Vagina (tissue), 2 donors: ENCODE data around the gene LTB4R2. TPM values are rescaled to one million over a fixed set of nuclear protein-coding genes. Genes with fewer than 3 reads are reported as not detected.
A peak's percentile ranks its signal among the peaks of the same experiment; 100 is the strongest.

Experiments used
- DNase-seq, 2 donors: peaks; one replicate each; pipeline ENCODE4 v3.0.0-alpha.2; 2017; ENCODE audit errors: extremely low spot score in 2 of 2
- H3K27ac ChIP-seq: fragments of 200-600 bp; sonication (generic); one replicate; pipeline ENCODE4 v1.5.1; 2019
- H3K27me3 ChIP-seq: fragments of 200-600 bp; sonication (generic); one replicate; pipeline ENCODE4 v1.5.1; 2019
- H3K36me3 ChIP-seq, 2 donors: fragments of 200-600 bp; sonication (generic); one replicate each; pipeline ENCODE4 v1.5.1; 2017 to 2019
- H3K4me1 ChIP-seq: fragments of 200-600 bp; sonication (generic); one replicate; pipeline ENCODE4 v1.5.1; 2019
- H3K4me3 ChIP-seq, 2 donors: fragments of 200-600 bp; sonication (generic); 1 replicate in 1 of 2; 2 replicates in 1 of 2; pipeline ENCODE4 v1.5.1; 2016 to 2019
- H3K9me3 ChIP-seq: fragments of 200-600 bp; sonication (generic); one replicate; pipeline ENCODE4 v1.5.1; 2019
- POLR2A ChIP-seq, 2 donors: fragments of 450-650 bp; IDR thresholded peaks; one replicate each; pipeline ENCODE4 v1.6.1; 2017; ENCODE audit warnings: antibody characterized with exemption in 2 of 2, mild to moderate bottlenecking in 2 of 2, moderate library complexity in 2 of 2
- POLR2AphosphoS5 ChIP-seq, 2 donors: sonication (generic); formaldehyde crosslinking; IDR thresholded peaks; one replicate each; pipeline ENCODE4 v1.9.0; 2017; ENCODE audit warnings: antibody characterized with exemption in 2 of 2, mild to moderate bottlenecking in 2 of 2, low read depth in 1 of 2; ENCODE audit not compliant: insufficient read depth in 1 of 2
- intact Hi-C: fragments of 100-400 bp; cut with DNase I; formaldehyde crosslinking; loops from one replicate; pipeline ENCODE4 v1.15.1; 2023
- total RNA-seq: library from RNA; depleted of rRNA; stranded (reverse); fragments of >200 nt; gene quantifications from one replicate; pipeline ENCODE4 v1.2.3, GENCODE V29; 2016
- TF ChIP-seq, protein P1 (sequence below), 3 experiments: fragments of 450-650 bp in 2 of 3; fragments of 200-600 bp in 1 of 3; sonication (generic) in 1 of 3; IDR thresholded peaks; one replicate each; pipeline ENCODE4 v1.5.1; 2017 to 2019; ENCODE audit warnings: antibody characterized with exemption in 3 of 3, mild to moderate bottlenecking in 2 of 3, moderate library complexity in 2 of 3

LTB4R2 gene
- total RNA-seq, 1 donor from 2014 or later = 66.5 TPM

DNA sequence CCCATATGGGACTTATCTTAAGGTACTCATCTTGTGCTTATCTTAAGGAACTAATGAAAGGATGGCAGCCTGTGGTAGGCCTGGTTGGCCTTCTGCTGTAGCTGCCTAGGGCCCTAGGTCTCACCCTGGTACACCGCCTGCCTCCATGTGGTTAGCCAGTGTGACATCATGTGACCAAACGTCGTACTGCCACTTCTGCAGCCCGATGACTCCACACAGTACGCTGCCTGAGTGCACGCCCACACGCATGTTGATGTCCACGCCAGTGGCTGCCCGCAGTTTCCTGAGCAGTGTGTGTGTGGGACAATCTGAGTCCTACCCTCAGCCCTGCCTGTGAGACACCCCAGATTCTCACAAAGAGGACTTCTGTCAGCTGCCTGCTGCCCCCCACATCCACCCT is 19.8 kb downstream of the LTB4R2 start:
- Histone ChIP-seq H3K27ac (no peak overlapping the region), H3K9me3 (no peaks in the 10 kb centered on the region), H3K27me3 (no peaks in the 10 kb centered on the region), H3K4me1 (peaks cover 33% of the 10 kb centered on the region), H3K36me3 (no peaks in the 10 kb centered on the region), H3K4me3 (no peak overlapping the region)
- TF ChIP-seq POLR2A (IDR thresholded peaks at IDR 0.05) = no peak
- peak in 1 of 2 donors; percentile 40 for TF ChIP-seq POLR2AphosphoS5 (IDR thresholded peaks at IDR 0.05; ENCODE audit: insufficient read depth in 1 of 2, low read depth in 1 of 2)
- DNase-seq = no peak
- intact Hi-C loops = no loop called here

- TF ChIP-seq POLR2A (IDR thresholded peaks at IDR 0.05) = no peak
- TF ChIP-seq, protein P1, sequence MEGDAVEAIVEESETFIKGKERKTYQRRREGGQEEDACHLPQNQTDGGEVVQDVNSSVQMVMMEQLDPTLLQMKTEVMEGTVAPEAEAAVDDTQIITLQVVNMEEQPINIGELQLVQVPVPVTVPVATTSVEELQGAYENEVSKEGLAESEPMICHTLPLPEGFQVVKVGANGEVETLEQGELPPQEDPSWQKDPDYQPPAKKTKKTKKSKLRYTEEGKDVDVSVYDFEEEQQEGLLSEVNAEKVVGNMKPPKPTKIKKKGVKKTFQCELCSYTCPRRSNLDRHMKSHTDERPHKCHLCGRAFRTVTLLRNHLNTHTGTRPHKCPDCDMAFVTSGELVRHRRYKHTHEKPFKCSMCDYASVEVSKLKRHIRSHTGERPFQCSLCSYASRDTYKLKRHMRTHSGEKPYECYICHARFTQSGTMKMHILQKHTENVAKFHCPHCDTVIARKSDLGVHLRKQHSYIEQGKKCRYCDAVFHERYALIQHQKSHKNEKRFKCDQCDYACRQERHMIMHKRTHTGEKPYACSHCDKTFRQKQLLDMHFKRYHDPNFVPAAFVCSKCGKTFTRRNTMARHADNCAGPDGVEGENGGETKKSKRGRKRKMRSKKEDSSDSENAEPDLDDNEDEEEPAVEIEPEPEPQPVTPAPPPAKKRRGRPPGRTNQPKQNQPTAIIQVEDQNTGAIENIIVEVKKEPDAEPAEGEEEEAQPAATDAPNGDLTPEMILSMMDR (IDR thresholded peaks at IDR 0.05) = no peak
- no peak for TF ChIP-seq POLR2AphosphoS5 (IDR thresholded peaks at IDR 0.05; ENCODE audit: insufficient read depth in 1 of 2, low read depth in 1 of 2)
- DNase-seq = no peak
- Histone ChIP-seq H3K27me3 (no peaks in the 10 kb centered on the region), H3K4me1 (peaks cover 43% of the 10 kb centered on the region), H3K27ac (no peak overlapping the region), H3K36me3 (no peaks in the 10 kb centered on the region), H3K4me3 (no peak overlapping the region), H3K9me3 (no peaks in the 10 kb centered on the region)
- intact Hi-C loops = no loop called here
Measured at GRCh38 chr14:24330973-24331674, 21.2 kb downstream of the LTB4R2 start.

DNA sequence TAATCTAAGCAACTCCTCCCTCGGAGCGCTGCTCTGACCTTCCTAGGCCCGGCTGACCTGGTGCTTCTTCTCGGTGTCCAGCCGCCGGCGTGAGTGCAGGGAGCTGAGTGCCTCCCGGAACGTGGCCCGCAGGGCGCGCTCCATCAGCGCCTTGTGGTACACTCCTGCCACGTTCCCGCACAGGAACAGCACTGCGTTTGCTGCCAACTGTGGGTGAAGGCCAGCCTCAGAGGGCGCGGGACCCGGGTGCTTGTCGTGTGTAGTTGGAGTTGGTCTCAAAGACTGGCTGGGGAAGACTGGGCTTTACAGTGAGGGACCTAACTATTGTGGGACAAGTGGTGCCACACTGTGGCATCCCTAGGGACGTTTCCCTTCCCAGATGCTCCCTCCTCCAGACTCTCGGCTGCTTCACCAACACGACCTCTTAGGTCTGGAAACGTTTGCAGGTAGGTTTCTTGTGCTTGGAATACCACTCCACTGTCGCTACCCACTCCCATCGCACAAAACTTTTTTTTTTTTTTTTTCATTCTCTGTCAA is 21.9 kb downstream of the LTB4R2 start:
- TF ChIP-seq, protein P1 (IDR thresholded peaks at IDR 0.05) = no peak
- no peak for TF ChIP-seq POLR2A (IDR thresholded peaks at IDR 0.05)
- TF ChIP-seq POLR2AphosphoS5 (IDR thresholded peaks at IDR 0.05; ENCODE audit: insufficient read depth in 1 of 2, low read depth in 1 of 2) = no peak
- no peak overlapping the region for H3K27ac ChIP-seq
- peaks cover 43% of the 10 kb centered on the region for H3K4me1 ChIP-seq
- DNase-seq = no peak
- H3K27me3 ChIP-seq = no peaks in the 10 kb centered on the region
- H3K36me3 ChIP-seq = no peaks in the 10 kb centered on the region
- no peaks in the 10 kb centered on the region for H3K9me3 ChIP-seq
- intact Hi-C loops = loop anchor here (2.0 kb wide), 1 partner anchor 101 kb away; no protein-coding TSS in a partner anchor
- no peak overlapping the region for H3K4me3 ChIP-seq

DNA sequence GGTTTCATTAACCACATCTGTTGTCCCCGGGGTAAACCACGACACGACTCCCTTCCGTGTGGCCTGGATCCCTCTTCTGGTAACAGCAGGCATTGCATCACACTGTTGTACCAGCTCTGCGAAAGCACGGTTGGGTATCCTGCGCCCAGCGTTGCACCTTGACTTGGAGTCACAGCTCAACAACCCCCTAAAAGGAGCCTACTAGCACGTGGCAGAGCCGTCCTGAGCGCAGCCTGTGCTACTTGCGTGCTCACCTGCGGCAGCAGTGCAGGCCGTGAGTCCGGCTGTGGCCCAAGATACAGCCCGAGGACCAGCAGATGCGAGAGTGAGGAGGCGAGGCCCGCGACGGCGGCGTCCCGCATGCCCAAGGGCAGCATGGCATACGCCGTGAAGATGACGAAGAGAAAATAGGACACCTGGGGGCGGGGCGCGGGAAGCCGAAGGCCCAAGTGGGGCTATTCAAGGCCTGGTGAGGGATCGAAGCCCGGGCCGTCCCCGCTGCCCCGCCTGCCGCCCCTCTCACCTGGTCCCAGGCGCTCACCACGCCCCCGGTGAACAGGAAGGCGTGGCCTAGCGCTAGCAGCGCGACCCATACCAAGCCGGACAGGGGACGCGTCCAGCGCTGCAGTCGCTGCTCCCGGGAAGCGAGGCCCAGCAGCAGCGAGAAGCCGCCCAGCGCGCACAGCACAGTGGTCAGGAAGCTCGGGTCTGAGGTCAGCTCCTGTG is 22.5 kb downstream of the LTB4R2 start:
- Histone ChIP-seq H3K27ac (no peak overlapping the region), H3K4me1 (peaks cover 49% of the 10 kb centered on the region), H3K27me3 (no peaks in the 10 kb centered on the region), H3K9me3 (no peaks in the 10 kb centered on the region), H3K4me3 (peak overlapping the region; percentile 28 to 33), H3K36me3 (no peaks in the 10 kb centered on the region)
- intact Hi-C loops = loop anchor here (2.0 kb wide), 1 partner anchor 100 kb away; no protein-coding TSS in a partner anchor
- TF ChIP-seq POLR2A (IDR thresholded peaks at IDR 0.05) = no peak
- peak in 1 of 2 donors; percentile 30 for TF ChIP-seq POLR2AphosphoS5 (IDR thresholded peaks at IDR 0.05; ENCODE audit: insufficient read depth in 1 of 2, low read depth in 1 of 2)
- TF ChIP-seq, protein P1 (IDR thresholded peaks at IDR 0.05) = peak; percentile 38 to 81 (median 51)
- no peak for DNase-seq

GRCh38 chr14:24334431-24335291 is 24.7 kb downstream of the LTB4R2 start, which contains the start of gene ADCY4:
ADCY4 (minus strand) TSS chr14:24335071; CDS start chr14:24334652, 419 bp downstream.
- Histone ChIP-seq H3K27me3 (no peaks in the 10 kb centered on the region), H3K9me3 (no peaks in the 10 kb centered on the region), H3K4me1 (peaks cover 68% of the 10 kb centered on the region), H3K27ac (peak within 1 kb of the TSS; percentile 71), H3K36me3 (peaks cover 0 to 9% of the 10 kb centered on the region in 2 donors), H3K4me3 (peak within 1 kb of the TSS; percentile 40 to 52)
- no peak for TF ChIP-seq POLR2A (IDR thresholded peaks at IDR 0.05)
- TF ChIP-seq POLR2AphosphoS5 (IDR thresholded peaks at IDR 0.05; ENCODE audit: insufficient read depth in 1 of 2, low read depth in 1 of 2) = peak in 1 of 2 donors; percentile 46
- DNase-seq = no peak
- intact Hi-C loops = no loop called here
